ENCODE results near the gene CAMTA1.

DNA sequence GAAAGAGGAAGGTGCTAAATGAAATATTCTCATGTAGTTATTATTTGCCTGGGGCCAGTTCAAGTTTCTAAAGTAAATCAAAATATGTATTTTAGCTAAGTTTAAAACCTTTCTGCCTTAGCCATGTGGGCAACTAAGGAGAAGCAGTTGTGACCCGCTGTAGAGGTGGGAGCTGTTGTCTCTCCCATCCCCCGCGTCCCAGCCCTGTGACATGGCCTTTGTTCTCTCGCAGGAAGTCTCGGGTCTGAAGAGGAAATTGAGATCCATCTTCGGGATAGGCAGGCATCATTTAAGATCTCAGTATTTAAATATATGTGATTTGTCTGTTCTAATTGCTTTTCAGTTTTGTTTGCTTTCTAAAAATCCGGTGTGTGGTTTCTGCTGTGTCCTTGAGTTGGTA lies 121.5 kb downstream of the CAMTA1 start:
- TF ChIP-seq, protein P1, sequence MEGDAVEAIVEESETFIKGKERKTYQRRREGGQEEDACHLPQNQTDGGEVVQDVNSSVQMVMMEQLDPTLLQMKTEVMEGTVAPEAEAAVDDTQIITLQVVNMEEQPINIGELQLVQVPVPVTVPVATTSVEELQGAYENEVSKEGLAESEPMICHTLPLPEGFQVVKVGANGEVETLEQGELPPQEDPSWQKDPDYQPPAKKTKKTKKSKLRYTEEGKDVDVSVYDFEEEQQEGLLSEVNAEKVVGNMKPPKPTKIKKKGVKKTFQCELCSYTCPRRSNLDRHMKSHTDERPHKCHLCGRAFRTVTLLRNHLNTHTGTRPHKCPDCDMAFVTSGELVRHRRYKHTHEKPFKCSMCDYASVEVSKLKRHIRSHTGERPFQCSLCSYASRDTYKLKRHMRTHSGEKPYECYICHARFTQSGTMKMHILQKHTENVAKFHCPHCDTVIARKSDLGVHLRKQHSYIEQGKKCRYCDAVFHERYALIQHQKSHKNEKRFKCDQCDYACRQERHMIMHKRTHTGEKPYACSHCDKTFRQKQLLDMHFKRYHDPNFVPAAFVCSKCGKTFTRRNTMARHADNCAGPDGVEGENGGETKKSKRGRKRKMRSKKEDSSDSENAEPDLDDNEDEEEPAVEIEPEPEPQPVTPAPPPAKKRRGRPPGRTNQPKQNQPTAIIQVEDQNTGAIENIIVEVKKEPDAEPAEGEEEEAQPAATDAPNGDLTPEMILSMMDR (IDR thresholded peaks at IDR 0.05; ENCODE audit: poor library complexity), result no peak
- no peak for TF ChIP-seq EZH2phosphoT487 (IDR thresholded peaks at IDR 0.05; ENCODE audit: low read depth, severe bottlenecking, unreplicated experiment)

Measured in hepatocyte (in vitro differentiated cells).